ENCODE results near the gene POTEH. TPM values are rescaled to one million over a fixed set of nuclear protein-coding genes. Genes with fewer than 3 reads are reported as not detected.
"Not testable (repeated sequence)": the region's sequence is repeated elsewhere in the genome, so short reads cannot be mapped to it uniquely, and the experiment has no call there.

POTEH gene
- polyA plus RNA-seq, 2 donors = not detected

- not testable (repeated sequence) for H3K4me3 ChIP-seq (ENCODE audit: low read depth in 1 of 2, low read length in 2 of 2); H3K27ac ChIP-seq (ENCODE audit: low read depth in 2 of 2, low read length in 1 of 2); H3K9me3 ChIP-seq (ENCODE audit: control insufficient read depth in 2 of 2, insufficient read depth in 1 of 2, low read depth in 1 of 2, low read length in 1 of 2); H3K27me3 ChIP-seq (ENCODE audit: control insufficient read depth in 1 of 2, insufficient read depth in 2 of 2, low read length in 2 of 2); H3K36me3 ChIP-seq (ENCODE audit: control insufficient read depth in 2 of 2, insufficient read depth in 2 of 2, low read length in 1 of 2); H3K4me1 ChIP-seq (ENCODE audit: control insufficient read depth in 2 of 2, insufficient read depth in 2 of 2, low read length in 1 of 2)
- WGBS, 2 donors = 91 to 93% methylated on average over 15 to 19 of the region's 44 CpGs
Measured at GRCh38 chr22:15760388-15761150, 70.7 kb downstream of the POTEH start.

- H3K4me1 ChIP-seq (ENCODE audit: control insufficient read depth in 2 of 2, insufficient read depth in 2 of 2, low read length in 1 of 2); H3K9me3 ChIP-seq (ENCODE audit: control insufficient read depth in 2 of 2, insufficient read depth in 1 of 2, low read depth in 1 of 2, low read length in 1 of 2); H3K27me3 ChIP-seq (ENCODE audit: control insufficient read depth in 1 of 2, insufficient read depth in 2 of 2, low read length in 2 of 2); H3K4me3 ChIP-seq (ENCODE audit: low read depth in 1 of 2, low read length in 2 of 2); H3K36me3 ChIP-seq (ENCODE audit: control insufficient read depth in 2 of 2, insufficient read depth in 2 of 2, low read length in 1 of 2); H3K27ac ChIP-seq (ENCODE audit: low read depth in 2 of 2, low read length in 1 of 2): not testable (repeated sequence)
- 89 to 92% methylated on average over 22 to 25 of the region's 30 CpGs for WGBS, 2 donors
Measured at GRCh38 chr22:15761151-15761777, 71.4 kb downstream of the POTEH start.

- no CpG with 5 or more reads among the region's 1 CpG for WGBS, 2 donors
Measured at GRCh38 chr22:15763559-15763958, 73.7 kb downstream of the POTEH start.

More at GRCh38 chr22:15763559-15763958, 73.7 kb downstream of the POTEH start:
- not testable (repeated sequence) for H3K4me1 ChIP-seq (ENCODE audit: control insufficient read depth in 2 of 2, insufficient read depth in 2 of 2, low read length in 1 of 2); H3K9me3 ChIP-seq (ENCODE audit: control insufficient read depth in 2 of 2, insufficient read depth in 1 of 2, low read depth in 1 of 2, low read length in 1 of 2); H3K27ac ChIP-seq (ENCODE audit: low read depth in 2 of 2, low read length in 1 of 2); H3K27me3 ChIP-seq (ENCODE audit: control insufficient read depth in 1 of 2, insufficient read depth in 2 of 2, low read length in 2 of 2); H3K4me3 ChIP-seq (ENCODE audit: low read depth in 1 of 2, low read length in 2 of 2); H3K36me3 ChIP-seq (ENCODE audit: control insufficient read depth in 2 of 2, insufficient read depth in 2 of 2, low read length in 1 of 2)

Other genes starting within 250 kb of the POTEH start
- not detected for gene OR11H1, start 161.8 kb upstream of the POTEH start, polyA plus RNA-seq

Data from esophagus (tissue), 2 donors.